Thyroid gland (tissue), 4 donors: ENCODE data around the gene ADAMTSL1. TPM values are rescaled to one million over a fixed set of nuclear protein-coding genes. Genes with fewer than 3 reads are reported as not detected.

Source experiments
- DNase-seq, 2 donors: peaks; one replicate each; pipeline ENCODE4 v3.0.0-alpha.2; 2019
- H3K27ac ChIP-seq, 3 donors: fragments of 200-600 bp; sonication (generic); 1 replicate in 2 of 3; 2 replicates in 1 of 3; pipeline ENCODE4 v1.5.1; 2016 to 2019; ENCODE audit warnings: mild to moderate bottlenecking in 1 of 3, moderate library complexity in 1 of 3
- H3K27me3 ChIP-seq: fragments of 200-600 bp; sonication (generic); one replicate; pipeline ENCODE4 v1.5.1; 2019
- H3K36me3 ChIP-seq, 2 donors: fragments of 200-600 bp; sonication (generic); one replicate each; pipeline ENCODE4 v1.5.1; 2016 to 2019
- H3K4me1 ChIP-seq, 2 donors: fragments of 200-600 bp; sonication (generic); one replicate each; pipeline ENCODE4 v1.5.1; 2017 to 2019
- H3K4me3 ChIP-seq, 3 donors: fragments of 200-600 bp; sonication (generic); replicated peaks in 1 of 3; 1 replicate in 2 of 3; 2 replicates in 1 of 3; pipeline ENCODE4 v1.5.1; 2016; ENCODE audit warnings: mild to moderate bottlenecking in 1 of 3
- H3K9me3 ChIP-seq: fragments of 200-600 bp; sonication (generic); one replicate; pipeline ENCODE4 v1.5.1; 2017
- CTCF ChIP-seq, 6 experiments: fragments of 200-600 bp in 3 of 6; fragments of 450-650 bp in 3 of 6; sonication (generic) in 3 of 6; IDR thresholded peaks; one replicate each; pipeline ENCODE4 v1.5.1; 2016 to 2019; ENCODE audit warnings: antibody characterized with exemption in 6 of 6, mild to moderate bottlenecking in 2 of 6, inconsistent platforms in 1 of 6, moderate library complexity in 1 of 6
- POLR2A ChIP-seq, 2 donors: fragments of 450-650 bp; IDR thresholded peaks; one replicate each; pipeline ENCODE4 v1.6.1; 2017; ENCODE audit warnings: antibody characterized with exemption in 2 of 2, mild to moderate bottlenecking in 2 of 2, moderate library complexity in 1 of 2
- WGBS, 2 donors: methylation state at CpG; one replicate each; pipeline ENCODE4 v1.1.5; 2017; 5-methylcytosine and 5-hydroxymethylcytosine counted together
- intact Hi-C: fragments of 100-400 bp; cut with DNase I; formaldehyde crosslinking; loops from one replicate; pipeline ENCODE4 v1.15.1; 2023
- total RNA-seq, 4 donors: library from RNA; depleted of rRNA; stranded (reverse); fragments of >200 nt; gene quantifications; one replicate each; pipeline ENCODE4 v1.2.3, GENCODE V29; 2016

The ADAMTSL1 gene
- total RNA-seq, 4 donors from 2014 or later = 1.6 to 9.0 (median 4.8) TPM

DNA sequence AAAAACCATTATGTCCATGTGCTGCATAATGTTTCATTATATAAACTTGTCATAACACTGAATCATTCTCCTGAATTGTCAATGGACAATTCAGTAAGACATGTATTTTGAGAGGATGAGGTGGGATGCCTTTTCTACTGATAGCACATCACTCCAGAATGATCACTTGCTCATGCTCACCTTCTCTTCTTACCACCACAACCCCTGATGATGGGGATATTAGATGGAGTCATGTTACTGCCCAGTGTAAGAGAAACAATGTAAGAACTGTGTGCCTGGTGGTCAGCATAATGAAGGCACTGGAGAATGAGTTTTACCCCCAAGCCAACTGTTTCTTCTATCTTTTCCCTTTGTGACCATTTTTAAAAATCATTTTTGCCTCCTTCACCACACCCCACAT lies 198.8 kb downstream of the ADAMTSL1 start:
- intact Hi-C loops = no loop called here
- no peak for TF ChIP-seq POLR2A (IDR thresholded peaks at IDR 0.05)
- no peak for TF ChIP-seq CTCF (IDR thresholded peaks at IDR 0.05)
- DNase-seq = no peak

GRCh38 chr9:18673179-18673578 lies 199.2 kb downstream of the ADAMTSL1 start:
- Histone ChIP-seq H3K27me3 (no peaks in the 10 kb centered on the region), H3K4me3 (no peak overlapping the region), H3K4me1 (no peaks in the 10 kb centered on the region), H3K27ac (no peak overlapping the region), H3K9me3 (no peaks in the 10 kb centered on the region), H3K36me3 (no peaks in the 10 kb centered on the region)
- 71 to 75% methylated on average over 4 of the region's 4 CpGs for WGBS, 2 donors
- no peak for TF ChIP-seq CTCF (IDR thresholded peaks at IDR 0.05)
- no peak for TF ChIP-seq POLR2A (IDR thresholded peaks at IDR 0.05)
- intact Hi-C loops = no loop called here
- no peak for DNase-seq

More for the DNA sequence above, 198.8 kb downstream of the ADAMTSL1 start:
- Histone ChIP-seq H3K9me3 (no peaks in the 10 kb centered on the region), H3K27me3 (no peaks in the 10 kb centered on the region), H3K4me1 (no peaks in the 10 kb centered on the region), H3K27ac (no peak overlapping the region), H3K36me3 (no peaks in the 10 kb centered on the region), H3K4me3 (no peak overlapping the region)

DNA sequence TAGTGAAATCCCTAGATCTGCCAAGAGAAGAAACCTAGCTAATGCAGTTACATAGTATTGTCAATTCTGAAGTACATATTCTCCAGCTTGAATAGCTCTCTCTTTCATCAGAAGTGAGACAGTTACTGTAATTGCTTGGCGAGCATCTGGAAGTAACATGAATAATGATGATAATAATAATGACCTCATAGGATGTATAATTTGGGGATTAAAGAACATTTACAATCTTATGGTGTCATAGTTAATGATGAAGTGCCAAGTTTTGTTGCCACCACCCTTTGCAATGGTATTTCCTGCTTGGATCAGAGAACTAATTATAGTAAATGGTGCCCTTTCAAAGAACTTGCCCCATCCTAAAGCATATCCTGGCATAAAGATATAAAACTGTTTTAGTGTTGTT lies 201.4 kb downstream of the ADAMTSL1 start:
- intact Hi-C loops = no loop called here
- no peaks in the 10 kb centered on the region for H3K9me3 ChIP-seq
- no peaks in the 10 kb centered on the region for H3K36me3 ChIP-seq
- no peak for TF ChIP-seq POLR2A (IDR thresholded peaks at IDR 0.05)
- no peak for TF ChIP-seq CTCF (IDR thresholded peaks at IDR 0.05)
- no peak overlapping the region for H3K4me3 ChIP-seq
- H3K4me1 ChIP-seq = no peaks in the 10 kb centered on the region
- no peak overlapping the region for H3K27ac ChIP-seq
- 88 to 96% methylated on average over 1 of the region's 1 CpG for whole genome bisulfite sequencing, 2 donors
- no peak for DNase-seq
- H3K27me3 ChIP-seq = no peaks in the 10 kb centered on the region

DNA sequence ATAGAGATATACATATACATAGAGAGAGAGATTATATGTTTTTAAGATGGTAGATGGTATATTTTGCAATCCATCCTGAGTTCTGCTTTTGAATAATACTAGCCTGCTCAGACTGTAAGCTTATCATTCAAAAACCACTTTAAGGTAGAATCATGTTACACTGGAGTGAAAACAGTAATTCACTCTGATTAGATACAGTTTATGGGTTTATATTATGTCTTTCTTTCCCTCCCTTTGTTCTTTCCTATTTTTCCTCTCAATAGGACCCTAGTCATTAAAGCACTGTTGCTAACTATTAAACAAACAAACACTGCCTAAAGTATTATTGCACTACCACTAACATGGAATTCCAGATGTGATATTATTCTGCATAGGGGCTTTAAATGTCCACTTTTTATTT lies 202.0 kb downstream of the ADAMTSL1 start:
- Histone ChIP-seq H3K27ac (no peak overlapping the region), H3K4me3 (no peak overlapping the region), H3K9me3 (no peaks in the 10 kb centered on the region), H3K4me1 (no peaks in the 10 kb centered on the region), H3K36me3 (no peaks in the 10 kb centered on the region), H3K27me3 (no peaks in the 10 kb centered on the region)
- TF ChIP-seq CTCF (IDR thresholded peaks at IDR 0.05) (no peak), POLR2A (IDR thresholded peaks at IDR 0.05) (no peak)
- no peak for DNase-seq
- intact Hi-C loops = no loop called here

DNA sequence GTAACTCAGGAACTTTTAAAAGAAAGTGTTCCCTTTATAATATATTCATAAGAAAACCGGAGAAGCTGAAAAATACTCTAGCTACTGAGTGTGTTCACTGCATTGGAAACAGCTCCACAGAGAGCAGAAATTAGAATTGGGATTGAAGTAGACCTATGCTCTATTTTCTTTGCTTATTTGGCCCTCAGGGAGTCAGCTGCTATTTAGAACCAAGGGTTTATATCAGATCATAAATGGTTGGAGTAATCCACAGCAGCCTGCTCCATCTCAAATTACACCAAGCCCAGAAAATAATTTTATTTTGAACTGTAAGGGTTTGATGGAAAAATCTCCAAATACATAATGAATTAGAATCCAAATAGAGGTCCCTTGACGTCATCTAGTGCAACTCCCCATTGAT lies 202.6 kb downstream of the ADAMTSL1 start:
- H3K4me1 ChIP-seq = no peaks in the 10 kb centered on the region
- 76% methylated on average over 2 of the region's 2 CpGs for WGBS, 2 donors
- intact Hi-C loops = no loop called here

More for the DNA sequence above, 202.6 kb downstream of the ADAMTSL1 start:
- no peak for DNase-seq
- H3K9me3 ChIP-seq = no peaks in the 10 kb centered on the region
- H3K4me3 ChIP-seq = no peak overlapping the region
- no peaks in the 10 kb centered on the region for H3K27me3 ChIP-seq
- no peaks in the 10 kb centered on the region for H3K36me3 ChIP-seq
- no peak for TF ChIP-seq POLR2A (IDR thresholded peaks at IDR 0.05)
- TF ChIP-seq CTCF (IDR thresholded peaks at IDR 0.05) = no peak
- no peak overlapping the region for H3K27ac ChIP-seq
